ENCODE measurements around the gene LRCH1. TPM values are rescaled to one million over a fixed set of nuclear protein-coding genes. Genes with fewer than 3 reads are reported as not detected.

Gene LRCH1
- total and polyA plus RNA-seq, 8 donors = 2.0 to 10.5 (median 3.8) TPM

DNA sequence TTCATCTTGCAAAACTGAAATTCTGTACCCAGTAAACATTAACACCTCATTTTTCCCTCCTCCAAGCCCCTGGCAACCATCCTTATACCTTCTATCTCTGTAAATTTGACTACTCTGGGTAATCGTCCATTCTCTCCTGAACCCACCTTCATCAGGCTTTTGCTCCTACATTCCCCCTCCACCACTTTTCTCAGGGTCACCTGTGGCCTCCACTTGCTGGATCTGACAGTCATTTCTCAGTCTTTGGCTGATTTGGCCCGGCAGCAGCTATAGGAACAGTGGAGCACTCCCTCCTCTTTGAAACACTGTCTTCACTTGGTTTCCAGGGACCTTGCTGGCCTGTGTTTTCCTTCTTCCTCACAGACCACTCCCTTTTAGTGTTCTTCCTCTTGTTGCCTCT is 83.5 kb downstream of the LRCH1 start:
- H3K9me3 ChIP-seq = no peaks in the 10 kb centered on the region
- intact Hi-C loops (cut with DNase I) = no loop called here
- H3K4me1 ChIP-seq = peaks cover 0 to 5% (median 0%) of the 10 kb centered on the region in 3 donors

DNA sequence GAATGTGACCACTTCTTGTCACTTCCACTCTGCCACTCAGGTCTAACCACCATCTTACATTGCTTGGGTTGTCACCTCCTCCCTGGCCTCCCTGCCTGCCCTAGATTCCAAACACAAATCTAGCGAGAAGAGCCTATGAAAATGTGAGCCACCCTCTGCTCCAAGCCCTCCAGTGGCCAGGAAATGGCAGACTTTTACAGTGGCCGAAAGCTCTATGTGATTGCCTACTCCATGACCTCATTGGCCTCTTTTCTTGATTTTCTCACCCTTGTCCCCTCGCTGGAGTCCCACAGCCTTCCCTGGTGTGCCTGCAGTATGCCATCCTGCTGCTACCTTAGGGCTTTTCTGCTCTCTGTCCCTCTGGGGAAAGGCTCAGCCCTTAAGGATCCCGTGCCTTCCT is 84.2 kb downstream of the LRCH1 start:
- ATAC-seq = no peak
- Histone ChIP-seq H3K4me3 (no peak overlapping the region), H3K9me3 (no peaks in the 10 kb centered on the region), H3K27me3 (no peaks in the 10 kb centered on the region), H3K4me1 (peaks cover 0 to 5% (median 2%) of the 10 kb centered on the region in 3 donors), H3K27ac (no peak overlapping the region), H3K36me3 (no peaks in the 10 kb centered on the region)
- intact Hi-C loops (cut with DNase I) = no loop called here
- TF ChIP-seq, protein P1, sequence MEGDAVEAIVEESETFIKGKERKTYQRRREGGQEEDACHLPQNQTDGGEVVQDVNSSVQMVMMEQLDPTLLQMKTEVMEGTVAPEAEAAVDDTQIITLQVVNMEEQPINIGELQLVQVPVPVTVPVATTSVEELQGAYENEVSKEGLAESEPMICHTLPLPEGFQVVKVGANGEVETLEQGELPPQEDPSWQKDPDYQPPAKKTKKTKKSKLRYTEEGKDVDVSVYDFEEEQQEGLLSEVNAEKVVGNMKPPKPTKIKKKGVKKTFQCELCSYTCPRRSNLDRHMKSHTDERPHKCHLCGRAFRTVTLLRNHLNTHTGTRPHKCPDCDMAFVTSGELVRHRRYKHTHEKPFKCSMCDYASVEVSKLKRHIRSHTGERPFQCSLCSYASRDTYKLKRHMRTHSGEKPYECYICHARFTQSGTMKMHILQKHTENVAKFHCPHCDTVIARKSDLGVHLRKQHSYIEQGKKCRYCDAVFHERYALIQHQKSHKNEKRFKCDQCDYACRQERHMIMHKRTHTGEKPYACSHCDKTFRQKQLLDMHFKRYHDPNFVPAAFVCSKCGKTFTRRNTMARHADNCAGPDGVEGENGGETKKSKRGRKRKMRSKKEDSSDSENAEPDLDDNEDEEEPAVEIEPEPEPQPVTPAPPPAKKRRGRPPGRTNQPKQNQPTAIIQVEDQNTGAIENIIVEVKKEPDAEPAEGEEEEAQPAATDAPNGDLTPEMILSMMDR (IDR thresholded peaks at IDR 0.05) = no peak
- DNase-seq = no peak
- FAIRE-seq = no peak
- 96 to 98% methylated on average over 4 of the region's 4 CpGs for WGBS, 2 donors

More for the DNA sequence above, 83.5 kb downstream of the LRCH1 start:
- no peak overlapping the region for H3K27ac ChIP-seq
- no peak for FAIRE-seq
- DNase-seq = no peak
- WGBS, 2 donors = 50 to 62% methylated on average over 2 of the region's 2 CpGs
- TF ChIP-seq, protein P1 (IDR thresholded peaks at IDR 0.05) = no peak
- no peak for ATAC-seq
- no peaks in the 10 kb centered on the region for H3K27me3 ChIP-seq
- H3K36me3 ChIP-seq = no peaks in the 10 kb centered on the region
- no peak overlapping the region for H3K4me3 ChIP-seq

GRCh38 chr13:46638262-46638661 is 85.3 kb downstream of the LRCH1 start:
- intact Hi-C loops (cut with DNase I) = no loop called here
- DNase-seq (no peak), ATAC-seq (no peak), FAIRE-seq (no peak)
- no peaks in the 10 kb centered on the region for H3K36me3 ChIP-seq
- H3K27ac ChIP-seq = no peak overlapping the region
- H3K27me3 ChIP-seq = no peaks in the 10 kb centered on the region
- H3K4me3 ChIP-seq = no peak overlapping the region
- 67 to 72% methylated on average over 2 of the region's 2 CpGs for WGBS, 2 donors
- TF ChIP-seq, protein P1 (IDR thresholded peaks at IDR 0.05) = no peak
- peaks cover 0 to 4% (median 1%) of the 10 kb centered on the region in 3 donors for H3K4me1 ChIP-seq
- no peaks in the 10 kb centered on the region for H3K9me3 ChIP-seq

DNA sequence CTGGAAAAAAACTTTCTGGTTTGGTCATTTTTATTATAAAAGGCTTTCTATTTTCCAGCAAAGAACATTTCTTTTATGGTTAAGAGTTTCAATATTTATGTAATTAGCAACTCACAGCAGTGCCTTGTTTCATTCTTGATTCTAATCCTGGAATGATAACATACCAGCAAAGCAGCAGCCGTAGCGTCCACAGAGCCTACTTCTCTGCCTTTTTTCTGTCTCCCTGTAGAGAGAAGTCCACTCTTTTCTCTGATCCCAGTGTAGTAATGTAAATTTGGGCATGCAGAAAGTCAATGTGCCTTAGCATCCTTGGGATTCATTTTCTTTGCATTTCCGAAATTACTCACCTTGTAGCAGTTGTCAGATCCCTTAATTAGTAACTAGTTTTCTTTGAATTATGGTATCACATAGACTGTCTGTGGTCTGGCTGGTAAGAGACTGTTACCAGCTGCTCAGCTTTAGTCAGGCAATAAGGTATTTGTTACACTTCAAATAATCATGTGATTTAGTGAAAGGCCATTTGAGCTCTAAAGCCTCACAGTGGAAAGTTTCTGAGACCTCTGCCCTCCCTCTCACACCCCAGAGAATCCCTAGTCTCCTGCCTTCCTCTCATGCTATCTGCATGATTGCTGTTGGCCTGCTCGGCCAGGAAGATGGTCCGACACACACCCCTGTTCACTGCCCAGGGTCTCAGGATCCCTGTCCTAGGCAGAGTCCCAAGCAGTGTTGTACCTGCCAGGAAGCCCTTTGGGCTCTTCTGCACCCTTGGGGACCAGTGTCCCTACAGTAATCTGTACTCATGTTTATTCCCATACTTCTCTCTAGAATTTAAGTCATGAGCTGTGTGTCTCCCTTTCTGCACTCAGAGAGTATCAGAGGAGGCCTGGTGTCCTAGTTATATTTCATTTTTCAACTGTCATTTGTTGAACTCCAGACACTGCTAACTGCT is 86.3 kb downstream of the LRCH1 start:
- Histone ChIP-seq H3K27me3 (no peaks in the 10 kb centered on the region), H3K36me3 (no peaks in the 10 kb centered on the region), H3K4me1 (peaks cover 0 to 4% (median 0%) of the 10 kb centered on the region in 3 donors), H3K27ac (no peak overlapping the region), H3K9me3 (no peaks in the 10 kb centered on the region), H3K4me3 (no peak overlapping the region)
- TF ChIP-seq, protein P1 (IDR thresholded peaks at IDR 0.05) = no peak
- FAIRE-seq (no peak), ATAC-seq (no peak), DNase-seq (no peak)
- 78 to 84% methylated on average over 5 of the region's 5 CpGs for WGBS, 2 donors
- intact Hi-C loops (cut with DNase I) = no loop called here

GRCh38 chr13:46640843-46641242 is 87.9 kb downstream of the LRCH1 start:
- Histone ChIP-seq H3K4me3 (no peak overlapping the region), H3K27ac (no peak overlapping the region), H3K27me3 (no peaks in the 10 kb centered on the region), H3K9me3 (no peaks in the 10 kb centered on the region), H3K4me1 (peaks cover 0 to 4% (median 0%) of the 10 kb centered on the region in 3 donors), H3K36me3 (no peaks in the 10 kb centered on the region)
- FAIRE-seq (no peak), ATAC-seq (peak in 1 of 4 donors; percentile 47), DNase-seq (no peak)
- intact Hi-C loops (cut with DNase I) = no loop called here
- 89 to 90% methylated on average over 4 of the region's 4 CpGs for WGBS, 2 donors
- TF ChIP-seq, protein P1 (IDR thresholded peaks at IDR 0.05) = no peak

All from pancreas (tissue), 10 donors.